Tibial artery (tissue), 4 donors: ENCODE measurements around the gene ALOX5.
"Not testable (repeated sequence)": the region's sequence is repeated elsewhere in the genome, so short reads cannot be mapped to it uniquely, and the experiment has no call there.

Source experiments
- DNase-seq, 2 donors: peaks; one replicate each; pipeline ENCODE4 v3.0.0-alpha.2; 2019
- H3K27ac ChIP-seq, 2 donors: fragments of 200-600 bp; sonication (generic) in 1 of 2; 1 replicate in 1 of 2; 2 replicates in 1 of 2; pipeline ENCODE4 v1.5.1; 2018 to 2019; ENCODE audit warnings: mild to moderate bottlenecking in 1 of 2
- H3K27me3 ChIP-seq, 2 donors: fragments of 200-600 bp; sonication (generic) in 1 of 2; one replicate each; pipeline versions ENCODE4 v1.5.1 to v1.6.0; 2016 to 2019
- H3K36me3 ChIP-seq, 3 donors: fragments of 200-600 bp; sonication (generic) in 2 of 3; one replicate each; pipeline ENCODE4 v1.5.1; 2016 to 2019; ENCODE audit warnings: mild to moderate bottlenecking in 2 of 3
- H3K4me1 ChIP-seq, 4 donors: fragments of 200-600 bp; sonication (generic) in 2 of 4; 1 replicate in 3 of 4; 2 replicates in 1 of 4; pipeline ENCODE4 v1.5.1; 2016 to 2019
- H3K4me3 ChIP-seq, 2 donors: fragments of 200-600 bp; sonication (generic) in 1 of 2; 1 replicate in 1 of 2; 2 replicates in 1 of 2; pipeline ENCODE4 v1.5.1; 2018 to 2019; ENCODE audit warnings: mild to moderate bottlenecking in 2 of 2
- H3K9me3 ChIP-seq, 3 donors: fragments of 200-600 bp; sonication (generic) in 1 of 3; one replicate each; pipeline ENCODE4 v1.5.1; 2016 to 2019
- CTCF ChIP-seq, 2 experiments: fragments of 200-600 bp in 1 of 2; fragments of 450-650 bp in 1 of 2; IDR thresholded peaks; one replicate each; pipeline ENCODE4 v1.5.1; 2017 to 2019; ENCODE audit warnings: antibody characterized with exemption in 2 of 2, mild to moderate bottlenecking in 1 of 2, moderate library complexity in 1 of 2
- intact Hi-C: fragments of 100-400 bp; cut with DNase I; formaldehyde crosslinking; loops from one replicate; pipeline ENCODE4 v1.15.0; 2023; ENCODE audit warnings: low total_unique reads

The ALOX5 gene

GRCh38 chr10:45353186-45353585 is 20.8 kb upstream of the ALOX5 start:
- no peaks in the 10 kb centered on the region for H3K27me3 ChIP-seq
- no peak overlapping the region for H3K4me3 ChIP-seq
- no peaks in the 10 kb centered on the region for H3K36me3 ChIP-seq
- H3K27ac ChIP-seq: no peak overlapping the region
- no peaks in the 10 kb centered on the region for H3K4me1 ChIP-seq
- intact Hi-C loops: no loop called here
- no peaks in the 10 kb centered on the region for H3K9me3 ChIP-seq
- DNase-seq: no peak
- no peak for TF ChIP-seq CTCF (IDR thresholded peaks at IDR 0.05)

GRCh38 chr10:45354261-45354660 is 19.8 kb upstream of the ALOX5 start:
- intact Hi-C loops: no loop called here
- no peak overlapping the region for H3K27ac ChIP-seq
- peak in 1 of 2 donors; percentile 54 for DNase-seq

GRCh38 chr10:45355494-45355893 is 18.5 kb upstream of the ALOX5 start:
- no peaks in the 10 kb centered on the region for H3K4me1 ChIP-seq
- no peak for DNase-seq
- intact Hi-C loops: no loop called here
- no peaks in the 10 kb centered on the region for H3K27me3 ChIP-seq
- no peaks in the 10 kb centered on the region for H3K36me3 ChIP-seq
- H3K9me3 ChIP-seq: no peaks in the 10 kb centered on the region
- H3K4me3 ChIP-seq: no peak overlapping the region
- no peak overlapping the region for H3K27ac ChIP-seq
- TF ChIP-seq CTCF (IDR thresholded peaks at IDR 0.05): no peak

More at GRCh38 chr10:45354261-45354660, 19.8 kb upstream of the ALOX5 start:
- Histone ChIP-seq H3K36me3 (no peaks in the 10 kb centered on the region), H3K27me3 (no peaks in the 10 kb centered on the region), H3K9me3 (no peaks in the 10 kb centered on the region), H3K4me3 (no peak overlapping the region), H3K4me1 (no peaks in the 10 kb centered on the region)
- TF ChIP-seq CTCF (IDR thresholded peaks at IDR 0.05): no peak

- H3K4me1 ChIP-seq, H3K4me3 ChIP-seq, H3K36me3 ChIP-seq, H3K27ac ChIP-seq, intact Hi-C loops, DNase-seq, H3K27me3 ChIP-seq, H3K9me3 ChIP-seq: not testable (repeated sequence)
These were observed 15.1 kb upstream of the ALOX5 start for GRCh38 chr10:45358961-45359360.

- H3K4me1 ChIP-seq, H3K4me3 ChIP-seq, H3K36me3 ChIP-seq, intact Hi-C loops, H3K9me3 ChIP-seq, DNase-seq, H3K27me3 ChIP-seq, H3K27ac ChIP-seq: not testable (repeated sequence)
These were observed 11.8 kb upstream of the ALOX5 start for GRCh38 chr10:45361983-45362799.

GRCh38 chr10:45367643-45368042 is 6.4 kb upstream of the ALOX5 start:
- H3K4me1 ChIP-seq, DNase-seq, intact Hi-C loops, H3K27ac ChIP-seq, H3K9me3 ChIP-seq, H3K27me3 ChIP-seq, H3K4me3 ChIP-seq, H3K36me3 ChIP-seq: not testable (repeated sequence)

GRCh38 chr10:45368181-45368580 is 5.8 kb upstream of the ALOX5 start:
- H3K27me3 ChIP-seq: no peaks in the 10 kb centered on the region
- no peak for DNase-seq
- no peaks in the 10 kb centered on the region for H3K36me3 ChIP-seq
- no peak overlapping the region for H3K4me3 ChIP-seq
- intact Hi-C loops: no loop called here
- no peak overlapping the region for H3K27ac ChIP-seq
- peaks cover 0 to 3% (median under 1%) of the 10 kb centered on the region in 4 donors for H3K4me1 ChIP-seq
- no peak for TF ChIP-seq CTCF (IDR thresholded peaks at IDR 0.05)
- no peaks in the 10 kb centered on the region for H3K9me3 ChIP-seq
